ENCODE data around the gene ITGB7.

- no peak for TF ChIP-seq CTCF (IDR thresholded peaks at IDR 0.05)
- TF ChIP-seq POLR2AphosphoS5 (IDR thresholded peaks at IDR 0.05; ENCODE audit: low read depth, low read length) = no peak
- no peak for TF ChIP-seq REST (IDR thresholded peaks at IDR 0.05; ENCODE audit: insufficient read depth in 1 of 2, low read depth in 2 of 2, low read length in 1 of 2)
- TF ChIP-seq SIN3A (IDR thresholded peaks at IDR 0.05; ENCODE audit: borderline replicate concordance, insufficient read depth, low read depth, low read length) = no peak
- no peak for TF ChIP-seq TCF7L2 (IDR thresholded peaks at IDR 0.05; ENCODE audit: low read depth, low read length)
These were observed 29.5 kb upstream of the ITGB7 start for GRCh38 chr12:53236443-53237111.

Measured in Panc1 (cell line).